Activated CD4-positive, alpha-beta memory T cell treated with anti-CD3 and anti-CD28 coated beads for 36 hours (primary cell): Measurements from ENCODE around the gene ACTR3C. TPM values are rescaled to one million over a fixed set of nuclear protein-coding genes. Genes with fewer than 3 reads are reported as not detected.

Source experiments
- CTCF ChIA-PET: fragments of 350-600 bp; sonication (Branson Sonifier 250); formaldehyde crosslinking; loops from one replicate; lab custom pipeline; 2021; ENCODE audit warnings: antibody characterized with exemption, inconsistent platforms; lab: Charles Lee
- POLR2A ChIA-PET: fragments of 350-600 bp; sonication (Branson Sonifier 250); formaldehyde crosslinking; loops from one replicate; lab custom pipeline; 2021; ENCODE audit warnings: antibody characterized with exemption; lab: Charles Lee
- DNase-seq: peaks from one replicate; pipeline ENCODE4 v3.0.0-alpha.2; 2020
- H3K27ac Mint-ChIP-seq: one replicate; pipeline ENCODE4 v1.8.0; 2021; ENCODE audit warnings: mixed read lengths
- H3K27me3 Mint-ChIP-seq: one replicate; pipeline ENCODE4 v1.8.0; 2021; ENCODE audit warnings: mixed read lengths
- H3K36me3 Mint-ChIP-seq: one replicate; pipeline ENCODE4 v1.8.0; 2021; ENCODE audit warnings: mixed read lengths
- H3K4me1 Mint-ChIP-seq: one replicate; pipeline ENCODE4 v1.8.0; 2021; ENCODE audit warnings: low read depth, mixed read lengths
- H3K4me3 Mint-ChIP-seq: one replicate; pipeline ENCODE4 v1.8.0; 2021; ENCODE audit warnings: mild to moderate bottlenecking, mixed read lengths
- H3K9me3 Mint-ChIP-seq: one replicate; pipeline ENCODE4 v1.8.0; 2021; ENCODE audit warnings: mixed read lengths
- intact Hi-C: fragments of 100-400 bp; cut with micrococcal nuclease; formaldehyde crosslinking; loops from one replicate; pipeline ENCODE4 v1.15.1; 2023
- total RNA-seq, 2 experiments: library from RNA; stranded (reverse); gene quantifications; one replicate each; pipeline ENCODE4 v1.2.3, GENCODE V29; 2021

Gene ACTR3C
- total RNA-seq, 2 experiments from 2014 or later = 8.0 to 8.8 TPM

DNA sequence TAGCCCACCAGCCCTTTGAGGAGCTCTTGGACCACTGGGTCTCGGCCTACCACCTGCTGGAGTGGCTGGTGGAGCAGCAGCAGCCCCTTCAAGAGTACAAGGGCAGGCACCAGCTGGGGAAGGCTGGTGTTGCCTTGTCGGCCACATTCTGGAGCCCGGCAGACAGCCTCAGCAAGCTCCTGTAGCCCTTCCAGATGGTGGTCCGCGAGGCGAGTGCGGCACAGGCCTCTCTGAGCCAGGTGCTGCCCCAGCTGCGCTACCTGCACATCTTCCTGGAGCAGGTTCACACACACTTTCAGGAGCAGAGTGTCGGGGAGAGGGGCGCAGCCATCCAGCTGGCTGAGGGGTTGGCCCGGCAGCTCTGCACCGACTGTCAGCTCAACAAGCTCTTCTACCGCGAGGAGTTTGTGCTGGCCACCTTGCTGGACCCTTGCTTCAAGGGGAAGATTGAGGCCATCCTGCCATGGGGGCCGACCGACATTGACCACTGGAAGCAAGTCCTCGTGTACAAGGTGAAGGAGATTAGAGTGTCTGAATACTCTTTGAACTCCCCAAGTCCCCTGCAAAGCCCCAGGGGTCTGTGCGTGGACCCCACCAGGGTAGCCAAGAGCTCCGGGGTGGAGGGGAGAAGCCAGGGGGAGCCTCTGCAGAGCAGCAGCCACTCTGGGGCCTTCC lies 7.0 kb upstream of the ACTR3C start:
- H3K27ac Mint-ChIP-seq = no peak overlapping the region
- ChIA-PET POLR2A (interaction anchor here (1.0 kb wide), 1 partner anchor 16 kb away, joined by 3 read pairs; no protein-coding TSS in a partner anchor), CTCF (no interaction called here)
- no peaks in the 10 kb centered on the region for H3K9me3 Mint-ChIP-seq
- DNase-seq = no peak
- H3K4me3 Mint-ChIP-seq = no peak overlapping the region
- intact Hi-C loops = no loop called here
- no peaks in the 10 kb centered on the region for H3K27me3 Mint-ChIP-seq
- H3K36me3 Mint-ChIP-seq = peaks cover 28% of the 10 kb centered on the region
- peaks cover 13% of the 10 kb centered on the region for H3K4me1 Mint-ChIP-seq

DNA sequence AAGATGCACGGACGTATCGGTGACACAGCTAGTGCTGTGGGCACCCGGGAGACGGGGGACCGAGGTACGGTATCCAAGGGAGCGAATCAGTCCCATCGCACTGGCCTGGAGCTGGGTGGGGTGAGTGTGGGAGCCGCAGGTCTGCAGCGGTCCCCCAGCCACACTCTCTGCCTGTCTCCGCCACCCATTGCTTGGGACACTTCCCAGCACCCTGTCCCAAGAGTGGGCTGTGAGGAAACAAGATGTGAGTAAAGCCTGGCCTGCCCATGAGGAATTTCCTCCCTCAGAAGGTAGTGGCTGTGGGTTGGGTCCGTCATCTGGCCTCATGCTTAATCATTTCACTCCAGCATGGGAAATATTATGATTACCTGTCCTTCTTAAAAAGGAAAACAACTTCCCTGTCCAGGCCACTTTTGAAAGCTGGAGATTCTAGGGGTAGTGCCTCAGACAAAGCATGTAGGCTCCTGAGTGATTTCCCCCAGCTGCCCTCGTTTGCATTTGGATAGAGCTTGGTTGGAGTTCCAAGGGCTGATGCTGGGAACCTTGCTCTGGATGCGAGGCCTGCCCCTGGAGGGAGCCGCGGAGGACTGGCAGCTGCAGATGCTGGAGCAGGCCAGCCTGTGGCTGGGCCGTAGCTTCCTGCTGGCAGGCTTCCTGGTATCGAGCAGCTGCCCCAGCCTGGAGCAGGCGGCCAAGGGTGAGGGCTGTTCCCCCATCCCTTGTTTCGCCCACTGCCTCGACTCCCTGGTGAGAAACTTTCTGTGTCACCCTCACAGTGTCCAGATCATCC lies 6.2 kb upstream of the ACTR3C start:
- H3K4me3 Mint-ChIP-seq = no peak overlapping the region

GRCh38 chr7:150327308-150327707 lies 4.0 kb upstream of the ACTR3C start:
- CTCF ChIA-PET = no interaction called here
- Mint-ChIP-seq H3K27me3 (no peaks in the 10 kb centered on the region), H3K36me3 (peaks cover 45% of the 10 kb centered on the region), H3K27ac (peak overlapping the region; percentile 14), H3K9me3 (no peaks in the 10 kb centered on the region), H3K4me3 (no peak overlapping the region), H3K4me1 (peaks cover 28% of the 10 kb centered on the region)
- intact Hi-C loops = no loop called here
- DNase-seq = no peak
- POLR2A ChIA-PET = interaction anchor here (1.3 kb wide), 1 partner anchor 41 kb away, joined by 3 read pairs; the partner anchor contains the start of gene REPIN1

More for the DNA sequence above, 6.2 kb upstream of the ACTR3C start:
- no peak for DNase-seq
- ChIA-PET CTCF (no interaction called here), POLR2A (interaction anchor here (1.0 kb wide), 1 partner anchor 17 kb away, joined by 3 read pairs; no protein-coding TSS in a partner anchor)
- peaks cover 21% of the 10 kb centered on the region for H3K4me1 Mint-ChIP-seq
- peaks cover 36% of the 10 kb centered on the region for H3K36me3 Mint-ChIP-seq
- intact Hi-C loops = no loop called here
- no peak overlapping the region for H3K27ac Mint-ChIP-seq
- H3K9me3 Mint-ChIP-seq = no peaks in the 10 kb centered on the region
- H3K27me3 Mint-ChIP-seq = no peaks in the 10 kb centered on the region

- Mint-ChIP-seq H3K4me1 (peaks cover 34% of the 10 kb centered on the region), H3K4me3 (no peak overlapping the region), H3K27ac (peak overlapping the region; percentile 14), H3K36me3 (peaks cover 45% of the 10 kb centered on the region), H3K27me3 (no peaks in the 10 kb centered on the region), H3K9me3 (no peaks in the 10 kb centered on the region)
- DNase-seq = no peak
- POLR2A ChIA-PET = interaction anchor here (1.3 kb wide), 1 partner anchor 42 kb away, joined by 3 read pairs; the partner anchor contains the start of gene REPIN1
- intact Hi-C loops = no loop called here
- CTCF ChIA-PET = interaction anchor here (0.8 kb wide), 1 partner anchor 553 kb away, joined by 4 read pairs; no protein-coding TSS in a partner anchor
Measured at GRCh38 chr7:150326657-150327268, 3.4 kb upstream of the ACTR3C start.

GRCh38 chr7:150325901-150326300 lies 2.6 kb upstream of the ACTR3C start:
- peaks cover 41% of the 10 kb centered on the region for H3K4me1 Mint-ChIP-seq
- CTCF ChIA-PET = interaction anchor here (0.6 to 0.9 kb wide), 3 partner anchors 31 to 552 kb away, joined by 4 read pairs; no protein-coding TSS in a partner anchor
- H3K36me3 Mint-ChIP-seq = peaks cover 44% of the 10 kb centered on the region
- no peaks in the 10 kb centered on the region for H3K9me3 Mint-ChIP-seq
- DNase-seq = no peak
- POLR2A ChIA-PET = interaction anchor here (1.3 to 1.8 kb wide), 2 partner anchors 43 to 44 kb away, joined by 3 to 5 read pairs; partner anchors contain the start of gene REPIN1
- intact Hi-C loops = no loop called here
- no peak overlapping the region for H3K4me3 Mint-ChIP-seq
- no peaks in the 10 kb centered on the region for H3K27me3 Mint-ChIP-seq
- H3K27ac Mint-ChIP-seq = no peak overlapping the region

DNA sequence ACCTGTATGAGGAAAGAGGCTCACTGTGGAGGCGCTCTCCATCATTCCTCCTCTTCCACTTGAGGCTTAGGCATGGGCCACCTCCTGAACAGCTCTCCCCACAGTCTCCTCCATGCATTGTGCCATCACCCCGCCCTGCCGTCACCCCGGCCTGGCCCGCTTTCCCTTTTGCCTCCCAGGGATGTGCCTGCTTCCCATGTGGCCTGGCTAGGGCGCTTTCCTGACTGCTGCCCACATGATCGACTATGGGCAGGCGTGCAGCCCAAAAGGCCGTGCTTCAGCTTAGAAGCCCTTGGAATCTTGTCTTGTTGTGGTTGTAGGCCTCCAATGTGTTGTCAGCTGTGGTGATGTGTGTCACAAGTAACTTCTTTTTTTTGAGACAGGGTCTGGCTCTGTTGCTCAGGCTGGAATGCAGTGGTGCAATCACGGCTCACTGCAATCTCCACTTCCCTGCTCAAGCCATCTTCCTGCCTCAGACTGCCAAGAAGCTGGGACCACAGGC lies 1.8 kb upstream of the ACTR3C start:
- no peak for DNase-seq
- H3K4me1 Mint-ChIP-seq = peaks cover 47% of the 10 kb centered on the region
- ChIA-PET CTCF (interaction anchor here (0.9 kb wide), 1 partner anchor 32 kb away, joined by 4 read pairs; no protein-coding TSS in a partner anchor), POLR2A (interaction anchor here (0.7 to 1.8 kb wide), 2 partner anchors 45 to 327 kb away, joined by 3 to 5 read pairs; no protein-coding TSS in a partner anchor)
- intact Hi-C loops = no loop called here
- peaks cover 44% of the 10 kb centered on the region for H3K36me3 Mint-ChIP-seq
- peak overlapping the region; percentile 97 for H3K4me3 Mint-ChIP-seq
- no peaks in the 10 kb centered on the region for H3K9me3 Mint-ChIP-seq
- peak overlapping the region; percentile 100 for H3K27ac Mint-ChIP-seq
- H3K27me3 Mint-ChIP-seq = no peaks in the 10 kb centered on the region

DNA sequence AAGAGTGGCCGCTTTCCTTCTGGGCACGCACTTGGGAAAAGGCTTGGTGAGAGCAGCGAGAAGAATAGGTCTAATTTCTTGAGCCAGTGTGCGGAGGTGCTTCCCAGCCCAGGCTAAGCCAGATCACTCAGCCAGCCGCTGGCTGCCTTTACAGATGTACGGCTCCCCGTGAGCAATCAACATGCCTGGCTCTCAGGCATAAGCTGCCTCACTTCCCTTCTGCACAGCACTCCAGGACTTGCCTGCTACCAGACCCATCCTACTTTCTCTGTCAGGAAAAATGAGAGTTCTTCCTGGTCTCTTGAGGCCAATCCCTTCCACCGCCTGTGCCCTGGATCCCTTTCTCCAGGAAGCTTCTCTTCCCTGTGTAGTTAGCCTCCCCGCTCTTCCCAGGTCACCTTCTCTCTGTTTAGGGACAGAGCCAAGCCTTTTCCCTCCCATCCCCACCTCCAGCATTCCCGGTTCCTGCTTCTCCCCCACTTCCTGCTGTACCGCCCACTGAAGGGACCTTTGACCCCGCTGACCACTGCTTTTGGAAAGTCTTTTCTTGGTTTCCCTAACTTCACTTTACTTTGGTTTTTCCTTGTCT lies 1.1 kb upstream of the ACTR3C start:
- H3K27ac Mint-ChIP-seq = peak overlapping the region; percentile 100
- CTCF ChIA-PET = no interaction called here
- POLR2A ChIA-PET = interaction anchor here (0.7 to 1.8 kb wide), 6 partner anchors 44 to 327 kb away, joined by 3 to 5 read pairs (median 4); partner anchors contain the start of gene REPIN1
- peak overlapping the region; percentile 97 for H3K4me3 Mint-ChIP-seq
- peaks cover 48% of the 10 kb centered on the region for H3K36me3 Mint-ChIP-seq
- peaks cover 54% of the 10 kb centered on the region for H3K4me1 Mint-ChIP-seq
- intact Hi-C loops = loop anchor here (5.0 kb wide), 5 partner anchors 188 to 452 kb away; partner anchors contain the start of genes ATP6V0E2 and GIMAP7
- H3K27me3 Mint-ChIP-seq = no peaks in the 10 kb centered on the region
- no peak for DNase-seq
- no peaks in the 10 kb centered on the region for H3K9me3 Mint-ChIP-seq

DNA sequence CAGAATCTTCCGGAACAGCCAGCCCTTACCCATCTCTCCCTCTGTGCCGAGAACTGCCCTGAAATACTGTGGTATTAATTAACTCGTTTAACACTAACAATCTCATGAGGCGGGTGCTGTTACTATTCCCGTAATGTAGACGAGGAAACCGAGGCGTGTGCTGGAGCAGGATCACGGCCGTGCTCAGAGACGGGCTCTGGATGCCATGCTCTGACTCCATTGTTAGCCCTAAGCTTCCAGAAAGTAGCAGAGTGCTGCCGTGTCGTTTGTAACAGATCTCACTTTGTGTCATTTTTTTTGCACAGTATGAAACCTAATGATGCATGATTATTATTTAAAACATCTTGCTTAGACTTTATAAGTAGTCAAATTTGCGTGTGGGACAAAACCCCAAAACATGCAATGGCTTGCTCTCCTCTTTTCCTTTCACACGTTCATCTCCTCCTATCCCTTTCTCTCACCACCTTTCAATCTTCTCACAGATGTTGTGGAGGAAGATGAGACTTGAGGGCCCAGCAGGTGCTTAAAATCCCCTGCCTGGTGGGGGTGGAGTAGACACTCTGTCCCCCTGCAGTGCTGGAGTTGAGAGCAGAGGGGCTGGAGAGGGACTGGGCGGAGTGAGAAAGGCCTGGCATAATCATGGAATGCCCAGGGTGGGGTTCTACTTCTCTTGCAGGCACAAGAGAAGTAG lies 482 bp upstream of the ACTR3C start:
- CTCF ChIA-PET = no interaction called here
- H3K36me3 Mint-ChIP-seq = peaks cover 47% of the 10 kb centered on the region

GRCh38 chr7:150322114-150322832 lies 1.1 kb downstream of the ACTR3C start:
- intact Hi-C loops = loop anchor here (1.0 to 5.0 kb wide), 9 partner anchors 35 to 450 kb away; partner anchors contain the start of genes ATP6V0E2, GIMAP7 and REPIN1
- peaks cover 62% of the 10 kb centered on the region for H3K4me1 Mint-ChIP-seq

More for the DNA sequence above, 482 bp upstream of the ACTR3C start:
- Mint-ChIP-seq H3K4me1 (peaks cover 56% of the 10 kb centered on the region), H3K9me3 (no peaks in the 10 kb centered on the region), H3K27me3 (no peaks in the 10 kb centered on the region), H3K27ac (peak overlapping the region; percentile 100), H3K4me3 (peak overlapping the region; percentile 97)
- no peak for DNase-seq
- intact Hi-C loops = loop anchor here (2.0 to 5.0 kb wide), 7 partner anchors 45 to 452 kb away; partner anchors contain the start of genes ATP6V0E2, GIMAP7 and REPIN1
- POLR2A ChIA-PET = interaction anchor here (1.0 to 1.8 kb wide), 4 partner anchors 44 to 123 kb away, joined by 3 to 4 read pairs (median 4); partner anchors contain the start of gene REPIN1

GRCh38 chr7:150321788-150322113 lies 1.6 kb downstream of the ACTR3C start:
- DNase-seq = no peak
- Mint-ChIP-seq H3K9me3 (no peaks in the 10 kb centered on the region), H3K27ac (peak overlapping the region; percentile 100), H3K4me3 (peak overlapping the region; percentile 97), H3K36me3 (peaks cover 43% of the 10 kb centered on the region), H3K4me1 (peaks cover 58% of the 10 kb centered on the region), H3K27me3 (no peaks in the 10 kb centered on the region)
- CTCF ChIA-PET = interaction anchor here (1.6 to 2.2 kb wide), 2 partner anchors 36 to 127 kb away, joined by 6 read pairs; no protein-coding TSS in a partner anchor
- intact Hi-C loops = loop anchor here (1.0 to 5.0 kb wide), 9 partner anchors 36 to 449 kb away; partner anchors contain the start of genes ATP6V0E2, GIMAP7 and REPIN1
- POLR2A ChIA-PET = interaction anchor here (1.7 to 1.8 kb wide), 2 partner anchors 13 to 56 kb away, joined by 4 read pairs; no protein-coding TSS in a partner anchor

More at GRCh38 chr7:150322114-150322832, 1.1 kb downstream of the ACTR3C start:
- Mint-ChIP-seq H3K27ac (peak overlapping the region; percentile 100), H3K36me3 (peaks cover 48% of the 10 kb centered on the region), H3K9me3 (no peaks in the 10 kb centered on the region), H3K4me3 (peak overlapping the region; percentile 97), H3K27me3 (no peaks in the 10 kb centered on the region)
- peak; percentile 86 for DNase-seq
- ChIA-PET POLR2A (interaction anchor here (1.7 to 1.8 kb wide), 2 partner anchors 14 to 56 kb away, joined by 4 read pairs; no protein-coding TSS in a partner anchor), CTCF (interaction anchor here (1.6 to 2.2 kb wide), 2 partner anchors 37 to 127 kb away, joined by 6 read pairs; no protein-coding TSS in a partner anchor)
